PC-9 (cell line): ENCODE measurements around the gene COL23A1.

Source experiments
- CTCF ChIP-seq: fragments of 200-600 bp; sonication (generic); conservative IDR thresholded peaks from 2 replicates; pipeline ENCODE4 v1.6.1; 2017; ENCODE audit warnings: mixed run types, antibody characterized with exemption, mild to moderate bottlenecking, moderate library complexity
- EZH2 ChIP-seq: fragments of 200-600 bp; sonication (generic); IDR thresholded peaks from 2 replicates; pipeline ENCODE4 v1.8.0; 2017; ENCODE audit warnings: antibody characterized with exemption, low read depth

GRCh38 chr5:178461004-178461730 lies 129.0 kb downstream of the COL23A1 start:
- peak; percentile 73 for TF ChIP-seq CTCF
- no peak for TF ChIP-seq EZH2
